ENCODE data around the gene FERMT1. TPM values are rescaled to one million over a fixed set of nuclear protein-coding genes. Genes with fewer than 3 reads are reported as not detected.

Gene FERMT1
- polyA plus RNA-seq, 3 donors: not detected

- Mint-ChIP-seq H3K4me3 (no peak overlapping the region), H3K27ac (peak overlapping the region in 1 of 7 donors; percentile 43), H3K36me3 (no peaks in the 10 kb centered on the region), H3K27me3 (ENCODE audit: low read depth in 3 of 3) (peaks cover 0 to 11% (median 8%) of the 10 kb centered on the region in 3 donors), H3K9me3 (peaks cover 3 to 20% (median 8%) of the 10 kb centered on the region in 7 donors), H3K4me1 (no peaks in the 10 kb centered on the region)
- H3K4me3 ChIP-seq (replicated peaks in 1 of 3; ENCODE audit: low read depth in 2 of 3, low read length in 3 of 3): no peak overlapping the region
- DNase-seq: no peak
- H3K9ac ChIP-seq (ENCODE audit: insufficient read depth, low read length, poor library complexity, severe bottlenecking): no peak overlapping the region
- no peak overlapping the region for H3K4me2 ChIP-seq (replicated peaks; ENCODE audit: extremely low read depth, low read length, poor library complexity, severe bottlenecking)
- no peak for TF ChIP-seq CTCF (IDR thresholded peaks at IDR 0.05)
- WGBS (ENCODE audit: insufficient coverage): 100% methylated on average over 1 of the region's 7 CpGs
- no peaks in the 10 kb centered on the region for H3K4me1 ChIP-seq (ENCODE audit: control insufficient read depth in 1 of 2, insufficient read depth in 2 of 2, low read length in 2 of 2)
- H3K79me2 ChIP-seq (ENCODE audit: insufficient read depth, low read length): no peaks in the 10 kb centered on the region
- H3K27ac ChIP-seq (ENCODE audit: low read depth in 1 of 2, low read length in 2 of 2): no peak overlapping the region
- no peaks in the 10 kb centered on the region for H4K20me1 ChIP-seq (ENCODE audit: insufficient read depth, low read length)
- peaks cover 5 to 7% of the 10 kb centered on the region in 2 donors for H3K9me3 ChIP-seq (replicated peaks in 1 of 2; ENCODE audit: control insufficient read depth in 1 of 2, insufficient read depth in 1 of 2, low read length in 2 of 2)
- peaks cover 0 to 2% of the 10 kb centered on the region in 2 donors for H3K27me3 ChIP-seq (ENCODE audit: control insufficient read depth in 2 of 2, insufficient read depth in 2 of 2, low read length in 2 of 2)
- H2AFZ ChIP-seq (ENCODE audit: insufficient read depth, low read depth, low read length, poor library complexity, severe bottlenecking): no peak overlapping the region
- intact Hi-C loops (cut with micrococcal nuclease): no loop called here
- H3K36me3 ChIP-seq (replicated peaks in 1 of 2; ENCODE audit: control insufficient read depth in 1 of 2, insufficient read depth in 2 of 2, low read length in 2 of 2): no peaks in the 10 kb centered on the region
These were observed 25.2 kb upstream of the FERMT1 start for GRCh38 chr20:6148073-6148472.

- TF ChIP-seq CTCF (IDR thresholded peaks at IDR 0.05): peak; percentile 86
- no peaks in the 10 kb centered on the region for H3K36me3 Mint-ChIP-seq
- WGBS (ENCODE audit: insufficient coverage): 0% methylated on average over 2 of the region's 10 CpGs
- Histone ChIP-seq H4K20me1 (ENCODE audit: insufficient read depth, low read length) (no peaks in the 10 kb centered on the region), H3K4me1 (ENCODE audit: control insufficient read depth in 1 of 2, insufficient read depth in 2 of 2, low read length in 2 of 2) (no peaks in the 10 kb centered on the region), H3K9me3 (replicated peaks in 1 of 2; ENCODE audit: control insufficient read depth in 1 of 2, insufficient read depth in 1 of 2, low read length in 2 of 2) (peaks cover 5 to 7% of the 10 kb centered on the region in 2 donors), H3K4me3 (replicated peaks in 1 of 3; ENCODE audit: low read depth in 2 of 3, low read length in 3 of 3) (no peak overlapping the region), H3K4me2 (replicated peaks; ENCODE audit: extremely low read depth, low read length, poor library complexity, severe bottlenecking) (no peak overlapping the region), H3K36me3 (replicated peaks in 1 of 2; ENCODE audit: control insufficient read depth in 1 of 2, insufficient read depth in 2 of 2, low read length in 2 of 2) (no peaks in the 10 kb centered on the region), H2AFZ (ENCODE audit: insufficient read depth, low read depth, low read length, poor library complexity, severe bottlenecking) (no peak overlapping the region), H3K27ac (ENCODE audit: low read depth in 1 of 2, low read length in 2 of 2) (no peak overlapping the region), H3K79me2 (ENCODE audit: insufficient read depth, low read length) (no peaks in the 10 kb centered on the region), H3K9ac (ENCODE audit: insufficient read depth, low read length, poor library complexity, severe bottlenecking) (no peak overlapping the region), H3K27me3 (ENCODE audit: control insufficient read depth in 2 of 2, insufficient read depth in 2 of 2, low read length in 2 of 2) (no peaks in the 10 kb centered on the region)
- intact Hi-C loops (cut with micrococcal nuclease): loop anchor here in 1 of 2 donors (5.0 kb wide), 1 partner anchor 1235 kb away; no protein-coding TSS in a partner anchor
- DNase-seq: peak; percentile 16 to 45 (median 34)
- no peak overlapping the region for H3K27ac Mint-ChIP-seq
- H3K9me3 Mint-ChIP-seq: peaks cover 3 to 18% (median 8%) of the 10 kb centered on the region in 7 donors
- H3K4me1 Mint-ChIP-seq: no peaks in the 10 kb centered on the region
- no peak overlapping the region for H3K4me3 Mint-ChIP-seq
- peaks cover 3 to 15% (median 11%) of the 10 kb centered on the region in 3 donors for H3K27me3 Mint-ChIP-seq (ENCODE audit: low read depth in 3 of 3)
These were observed 19.6 kb upstream of the FERMT1 start for GRCh38 chr20:6142348-6142993.
